ENCODE results near the gene ANKRD55.
"Not testable (repeated sequence)": the region's sequence is repeated elsewhere in the genome, so short reads cannot be mapped to it uniquely, and the experiment has no call there.

ANKRD55 gene

GRCh38 chr5:56264417-56265025 lies 31.4 kb upstream of the ANKRD55 start:
- no peak overlapping the region for H3K4me3 ChIP-seq (ENCODE audit: low read length)
- TF ChIP-seq, protein P1, sequence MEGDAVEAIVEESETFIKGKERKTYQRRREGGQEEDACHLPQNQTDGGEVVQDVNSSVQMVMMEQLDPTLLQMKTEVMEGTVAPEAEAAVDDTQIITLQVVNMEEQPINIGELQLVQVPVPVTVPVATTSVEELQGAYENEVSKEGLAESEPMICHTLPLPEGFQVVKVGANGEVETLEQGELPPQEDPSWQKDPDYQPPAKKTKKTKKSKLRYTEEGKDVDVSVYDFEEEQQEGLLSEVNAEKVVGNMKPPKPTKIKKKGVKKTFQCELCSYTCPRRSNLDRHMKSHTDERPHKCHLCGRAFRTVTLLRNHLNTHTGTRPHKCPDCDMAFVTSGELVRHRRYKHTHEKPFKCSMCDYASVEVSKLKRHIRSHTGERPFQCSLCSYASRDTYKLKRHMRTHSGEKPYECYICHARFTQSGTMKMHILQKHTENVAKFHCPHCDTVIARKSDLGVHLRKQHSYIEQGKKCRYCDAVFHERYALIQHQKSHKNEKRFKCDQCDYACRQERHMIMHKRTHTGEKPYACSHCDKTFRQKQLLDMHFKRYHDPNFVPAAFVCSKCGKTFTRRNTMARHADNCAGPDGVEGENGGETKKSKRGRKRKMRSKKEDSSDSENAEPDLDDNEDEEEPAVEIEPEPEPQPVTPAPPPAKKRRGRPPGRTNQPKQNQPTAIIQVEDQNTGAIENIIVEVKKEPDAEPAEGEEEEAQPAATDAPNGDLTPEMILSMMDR (conservative IDR thresholded peaks at IDR 0.05; ENCODE audit: low read depth, low read length), result peak; percentile 66
- no peak for DNase-seq (ENCODE audit: low read depth)

- TF ChIP-seq, protein P1 (conservative IDR thresholded peaks at IDR 0.05; ENCODE audit: low read depth, low read length), result no peak
- H3K4me3 ChIP-seq (ENCODE audit: low read length), result no peak overlapping the region
- no peak for DNase-seq (ENCODE audit: low read depth)
Observed at GRCh38 chr5:56262279-56262678, 29.1 kb upstream of the ANKRD55 start.

- no peak overlapping the region for H3K4me3 ChIP-seq (ENCODE audit: low read length)
- TF ChIP-seq, protein P1 (conservative IDR thresholded peaks at IDR 0.05; ENCODE audit: low read depth, low read length), result no peak
- DNase-seq (ENCODE audit: low read depth), result peak; percentile 63
Observed at GRCh38 chr5:56259002-56259511, 25.9 kb upstream of the ANKRD55 start.

GRCh38 chr5:56257763-56258529 lies 24.8 kb upstream of the ANKRD55 start:
- H3K4me3 ChIP-seq (ENCODE audit: low read length), result not testable (repeated sequence)

GRCh38 chr5:56257010-56257409 lies 23.9 kb upstream of the ANKRD55 start:
- TF ChIP-seq, protein P1 (conservative IDR thresholded peaks at IDR 0.05; ENCODE audit: low read depth, low read length), result no peak
- no peak overlapping the region for H3K4me3 ChIP-seq (ENCODE audit: low read length)
- DNase-seq (ENCODE audit: low read depth), result no peak

More at GRCh38 chr5:56257763-56258529, 24.8 kb upstream of the ANKRD55 start:
- not testable (repeated sequence) for DNase-seq (ENCODE audit: low read depth)

DNA sequence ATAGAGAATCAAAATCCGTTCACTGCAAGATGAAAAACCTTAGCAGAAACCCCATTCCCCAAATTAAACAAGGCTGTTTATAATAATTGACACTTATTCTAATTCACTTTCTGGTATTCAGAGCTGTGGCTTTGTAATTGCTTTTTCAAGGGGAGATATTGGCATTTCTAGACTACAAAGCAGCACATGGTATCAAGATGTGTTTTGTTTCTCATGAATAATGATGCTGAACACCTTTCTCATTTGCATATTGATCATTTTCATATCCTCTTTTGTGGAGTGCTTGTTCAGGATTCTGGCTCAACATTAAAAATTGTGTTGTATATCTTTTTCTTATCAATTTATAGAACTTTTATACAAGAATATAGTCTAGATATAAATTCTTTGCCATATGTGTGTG lies 22.4 kb upstream of the ANKRD55 start:
- DNase-seq (ENCODE audit: low read depth), result no peak
- TF ChIP-seq, protein P1 (conservative IDR thresholded peaks at IDR 0.05; ENCODE audit: low read depth, low read length), result no peak
- no peak overlapping the region for H3K4me3 ChIP-seq (ENCODE audit: low read length)

- DNase-seq (ENCODE audit: low read depth), result no peak
- TF ChIP-seq, protein P1 (conservative IDR thresholded peaks at IDR 0.05; ENCODE audit: low read depth, low read length), result no peak
- no peak overlapping the region for H3K4me3 ChIP-seq (ENCODE audit: low read length)
Observed at GRCh38 chr5:56253924-56254323, 20.8 kb upstream of the ANKRD55 start.
